ENCODE data around the gene MARK3. TPM values are rescaled to one million over a fixed set of nuclear protein-coding genes. Genes with fewer than 3 reads are reported as not detected.

The MARK3 gene
- total RNA-seq, 1 experiment from 2014 or later: 81.9 TPM

DNA sequence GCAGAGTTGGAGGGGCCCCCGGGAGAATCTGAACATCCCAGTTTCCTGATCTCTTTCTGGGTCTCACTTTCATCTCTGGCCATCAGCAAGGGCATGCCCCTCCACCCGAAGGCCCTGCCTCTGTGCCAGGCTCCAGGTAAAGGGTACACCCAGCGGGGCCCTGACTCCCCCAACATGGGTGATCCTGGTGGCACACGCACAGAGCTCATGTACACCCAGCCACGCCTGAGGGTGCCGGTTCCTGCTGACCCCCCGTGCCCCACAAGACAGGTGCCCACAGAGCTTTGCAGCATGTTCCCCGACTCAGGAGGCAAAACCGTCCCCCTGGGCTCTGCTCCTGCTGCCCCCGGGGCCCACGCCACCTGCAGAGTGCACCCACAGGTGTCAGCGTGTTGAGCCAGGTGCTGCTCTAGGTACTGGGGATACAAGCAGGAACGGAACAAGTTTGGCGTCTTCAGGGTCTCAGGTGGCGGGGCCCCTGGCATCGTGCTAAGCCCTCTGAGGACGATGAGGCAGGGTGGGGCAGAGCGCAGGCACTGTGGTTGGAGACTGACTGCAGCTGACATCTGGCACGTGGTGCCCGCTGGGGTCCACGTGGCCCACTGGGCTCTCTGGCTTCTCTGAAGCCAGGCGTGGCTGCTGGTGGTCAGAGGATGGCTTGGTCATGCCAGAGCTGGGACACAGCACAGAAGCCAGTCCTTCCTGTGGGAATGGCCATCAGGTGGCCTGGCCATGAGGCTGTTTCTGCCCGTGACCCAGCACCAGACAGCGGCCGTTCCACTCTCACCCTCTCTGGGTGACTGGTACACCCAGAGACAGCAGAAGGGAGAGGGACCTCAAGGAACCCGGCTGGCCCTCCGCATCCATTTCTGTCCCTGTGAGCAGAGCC is 163.5 kb downstream of the MARK3 start:
- Mint-ChIP-seq H3K27me3 (ENCODE audit: low read depth) (no peaks in the 10 kb centered on the region; the same call in 1 of the 2 replicates), H3K4me1 (peaks cover 8 to 11% of the 10 kb centered on the region in 2 experiments), H3K27ac (peak overlapping the region in 1 of 3 experiments; percentile 64; a peak in 1 of 7 replicates), H3K36me3 (ENCODE audit: insufficient read depth in 1 of 3, low read depth in 3 of 3) (no peaks in the 10 kb centered on the region), H3K4me3 (no peak overlapping the region), H3K9me3 (no peaks in the 10 kb centered on the region)
- H4K5ac ChIP-seq (ENCODE audit: insufficient read length, low read depth, low read length): no peak overlapping the region
- H3K4me2 ChIP-seq (ENCODE audit: insufficient read depth, insufficient read length, low read length): no peak overlapping the region
- no peak overlapping the region for H3K14ac ChIP-seq (ENCODE audit: insufficient read depth, low read length)
- H3K23me2 ChIP-seq (ENCODE audit: insufficient read length, low read depth, low read length, poor library complexity, severe bottlenecking): no peaks in the 10 kb centered on the region
- H4K91ac ChIP-seq (ENCODE audit: insufficient read length, low read depth, low read length): no peak overlapping the region
- H2AK5ac ChIP-seq (ENCODE audit: insufficient read length, low read length): no peak overlapping the region
- no peak overlapping the region for H3K18ac ChIP-seq (ENCODE audit: insufficient read length, low read depth, low read length)
- H3K9ac ChIP-seq (ENCODE audit: extremely low read depth, insufficient read length, low read length): no peak overlapping the region
- no peak overlapping the region for H2AFZ ChIP-seq (ENCODE audit: low read length)
- H2BK15ac ChIP-seq (ENCODE audit: low read depth, low read length): no peak overlapping the region
- no peaks in the 10 kb centered on the region for H3K79me1 ChIP-seq (ENCODE audit: insufficient read depth, low read depth, low read length, poor library complexity, severe bottlenecking)
- no peak overlapping the region for H3K23ac ChIP-seq (ENCODE audit: insufficient read length, low read depth, low read length)
- H3K9me3 ChIP-seq (ENCODE audit: control insufficient read depth, low read depth, low read length): no peaks in the 10 kb centered on the region
- H2BK120ac ChIP-seq (ENCODE audit: low read depth, low read length, poor library complexity, severe bottlenecking): no peak overlapping the region
- no peak overlapping the region for H3K27ac ChIP-seq (ENCODE audit: insufficient read length, low read depth, low read length)
- H4K8ac ChIP-seq (replicated peaks; ENCODE audit: insufficient read length, low read depth, low read length): no peak overlapping the region
- no peak overlapping the region for H3K56ac ChIP-seq (ENCODE audit: insufficient read length, low read depth, low read length)
- no peak overlapping the region for H2BK20ac ChIP-seq (ENCODE audit: low read depth, low read length, poor library complexity, severe bottlenecking)
- no peaks in the 10 kb centered on the region for H3K79me2 ChIP-seq (ENCODE audit: insufficient read depth, low read length)
- no CpG with 5 or more reads among the region's 27 CpGs for WGBS (ENCODE audit: extremely low coverage, insufficient read length, low lambda C conversion rate)
- TF ChIP-seq, protein P1, sequence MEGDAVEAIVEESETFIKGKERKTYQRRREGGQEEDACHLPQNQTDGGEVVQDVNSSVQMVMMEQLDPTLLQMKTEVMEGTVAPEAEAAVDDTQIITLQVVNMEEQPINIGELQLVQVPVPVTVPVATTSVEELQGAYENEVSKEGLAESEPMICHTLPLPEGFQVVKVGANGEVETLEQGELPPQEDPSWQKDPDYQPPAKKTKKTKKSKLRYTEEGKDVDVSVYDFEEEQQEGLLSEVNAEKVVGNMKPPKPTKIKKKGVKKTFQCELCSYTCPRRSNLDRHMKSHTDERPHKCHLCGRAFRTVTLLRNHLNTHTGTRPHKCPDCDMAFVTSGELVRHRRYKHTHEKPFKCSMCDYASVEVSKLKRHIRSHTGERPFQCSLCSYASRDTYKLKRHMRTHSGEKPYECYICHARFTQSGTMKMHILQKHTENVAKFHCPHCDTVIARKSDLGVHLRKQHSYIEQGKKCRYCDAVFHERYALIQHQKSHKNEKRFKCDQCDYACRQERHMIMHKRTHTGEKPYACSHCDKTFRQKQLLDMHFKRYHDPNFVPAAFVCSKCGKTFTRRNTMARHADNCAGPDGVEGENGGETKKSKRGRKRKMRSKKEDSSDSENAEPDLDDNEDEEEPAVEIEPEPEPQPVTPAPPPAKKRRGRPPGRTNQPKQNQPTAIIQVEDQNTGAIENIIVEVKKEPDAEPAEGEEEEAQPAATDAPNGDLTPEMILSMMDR (conservative IDR thresholded peaks at IDR 0.05): no peak
- H3K27me3 ChIP-seq (ENCODE audit: insufficient read depth, low read length): no peaks in the 10 kb centered on the region
- H3T11ph ChIP-seq (ENCODE audit: low read length): no peak overlapping the region
- H3K4me1 ChIP-seq (ENCODE audit: insufficient read depth, low read length): no peaks in the 10 kb centered on the region
- no peaks in the 10 kb centered on the region for H4K20me1 ChIP-seq (ENCODE audit: control insufficient read depth, insufficient read depth, insufficient read length)
- no peak for DNase-seq
- H2BK12ac ChIP-seq (ENCODE audit: insufficient read length, low read depth, low read length): no peak overlapping the region
- no peak overlapping the region for H2BK5ac ChIP-seq (ENCODE audit: insufficient read length, low read length)
- H3K4ac ChIP-seq (ENCODE audit: low read depth, low read length): no peak overlapping the region

All from H9 (cell line).